Panc1 (cell line): ENCODE measurements around the gene ST7L. TPM values are rescaled to one million over a fixed set of nuclear protein-coding genes. Genes with fewer than 3 reads are reported as not detected.

Experiments
- ATAC-seq: fragments of 200-7000 bp; cut with Tn5 transposase; 2 replicates; pipeline ENCODE4 v1.9.1; 2020; ENCODE audit warnings: mild to moderate bottlenecking, moderate library complexity
- BruUV-seq: library from RNA; stranded (reverse); fragments of 400-500 nt; replicated peaks from 2 replicates; lab custom pipeline; 2021; lab: Mats Ljungman, UMichigan
- CTCF ChIA-PET: fragments of 300-600 bp; sonication (Branson Sonifier 250); formaldehyde crosslinking; loops from one replicate; lab custom pipeline; 2022; ENCODE audit warnings: antibody characterized with exemption; lab: Charles Lee
- POLR2A ChIA-PET: fragments of 300-600 bp; sonication (Branson Sonifier 250); formaldehyde crosslinking; loops from one replicate; lab custom pipeline; 2022; ENCODE audit warnings: antibody characterized with exemption; lab: Charles Lee
- DNase-seq: peaks from one replicate; pipeline ENCODE4 v3.0.0-alpha.2; 2010; ENCODE audit warnings: low read depth, low spot score
- H3K27ac ChIP-seq: 2 replicates; pipeline ENCODE4 v1.5.1; 2011; ENCODE audit warnings: mild to moderate bottlenecking, low read length, inconsistent platforms
- H3K27me3 ChIP-seq: fragments of 200-500 bp; sonication (Bioruptor generic); 2 replicates; pipeline ENCODE4 v1.6.0; 2014; ENCODE audit warnings: low read length, inconsistent platforms; ENCODE audit not compliant: control insufficient read depth, insufficient read depth
- H3K36me3 ChIP-seq: fragments of 200-500 bp; sonication (Bioruptor generic); 2 replicates; pipeline ENCODE4 v1.5.1; 2014; ENCODE audit warnings: inconsistent platforms, mild to moderate bottlenecking, low read length, moderate library complexity; ENCODE audit not compliant: control insufficient read depth, insufficient read depth
- H3K4me1 ChIP-seq: 2 replicates; pipeline ENCODE4 v1.5.1; 2011; ENCODE audit warnings: inconsistent platforms, mild to moderate bottlenecking, low read length, moderate library complexity; ENCODE audit not compliant: control insufficient read depth, insufficient read depth
- H3K4me3 ChIP-seq, 2 experiments: 2 replicates each; pipeline ENCODE4 v1.5.1; 2011 to 2012; ENCODE audit warnings: low read depth in 2 of 2, low read length in 2 of 2, mild to moderate bottlenecking in 2 of 2, inconsistent platforms in 1 of 2, moderate library complexity in 1 of 2
- H3K9me3 ChIP-seq: fragments of 200-500 bp; sonication (Bioruptor generic); 2 replicates; pipeline ENCODE4 v1.5.1; 2014; ENCODE audit warnings: low read depth, mild to moderate bottlenecking, inconsistent platforms, low read length, moderate library complexity; ENCODE audit not compliant: control insufficient read depth, insufficient read depth
- POLR2AphosphoS5 ChIP-seq: IDR thresholded peaks from 2 replicates; pipeline ENCODE4 v1.6.1; 2012; ENCODE audit warnings: mild to moderate bottlenecking, low read depth, low read length, moderate library complexity
- SIN3A ChIP-seq: IDR thresholded peaks from 2 replicates; pipeline ENCODE4 v1.6.1; 2012; ENCODE audit warnings: low read depth, mild to moderate bottlenecking, low read length, moderate library complexity, borderline replicate concordance; ENCODE audit not compliant: insufficient read depth
- TCF7L2 ChIP-seq: IDR thresholded peaks from 2 replicates; pipeline ENCODE4 v1.6.1; 2011; ENCODE audit warnings: mild to moderate bottlenecking, low read depth, low read length, inconsistent platforms
- in situ Hi-C: cut with HindIII; loops from 2 replicates; pipeline ENCODE4 v1.10.0; 2016; ENCODE audit warnings: low sequenced_read_pairs, low pct_unique_long_range_greater_than_20kb
- intact Hi-C: fragments of 100-400 bp; cut with micrococcal nuclease; formaldehyde crosslinking; loops from one replicate; pipeline ENCODE4 v1.10.0; 2022; ENCODE audit not compliant: unreplicated experiment
- total RNA-seq: library from RNA; stranded (reverse); gene quantifications from one replicate; pipeline ENCODE4 v1.2.1, GENCODE V29; 2021; ENCODE audit not compliant: unreplicated experiment
- TF ChIP-seq, protein P1 (sequence below), 2 experiments: IDR thresholded peaks; 2 replicates each; pipeline ENCODE4 v1.6.1; 2011 to 2012; ENCODE audit warnings: low read depth in 2 of 2, control low read depth in 1 of 2, low read length in 1 of 2, mild to moderate bottlenecking in 1 of 2, moderate library complexity in 1 of 2; ENCODE audit not compliant: insufficient read depth in 1 of 2
- TF ChIP-seq, protein P2 (sequence below): fragments of 450-650 bp; IDR thresholded peaks from 2 replicates; pipeline ENCODE4 v1.5.1; 2017; ENCODE audit warnings: mild to moderate bottlenecking

ST7L gene
- total RNA-seq, 1 experiment from 2014 or later = 13.4 TPM

DNA sequence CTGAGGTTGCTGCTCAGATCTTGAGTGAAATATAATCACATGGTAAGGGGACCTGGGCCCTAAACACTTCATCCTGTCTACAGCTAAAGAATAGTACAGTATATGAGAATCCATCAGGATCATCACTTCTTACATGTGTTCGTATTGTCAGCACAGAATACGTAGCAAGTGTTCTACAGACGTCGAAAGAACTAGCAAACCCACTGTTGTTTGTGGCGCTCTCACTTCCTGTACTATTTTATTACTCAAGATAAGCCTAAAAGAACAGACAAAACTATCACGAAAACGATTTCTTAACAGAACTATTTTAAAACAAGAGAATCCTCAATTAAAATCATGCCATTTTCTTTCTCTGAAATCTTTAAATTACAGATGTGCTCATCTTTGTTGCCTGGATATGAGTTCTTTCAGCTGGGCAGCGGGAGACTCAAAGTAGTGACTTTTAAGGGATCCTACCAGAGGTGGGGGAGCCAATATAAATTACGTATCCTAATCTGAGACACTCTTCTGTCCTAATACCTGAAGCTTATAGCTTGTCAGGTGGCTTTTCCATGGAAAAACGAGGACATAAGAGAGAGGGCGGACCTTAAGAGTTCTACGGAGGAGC lies 724 bp downstream of the ST7L start:
- peak overlapping the region; percentile 99 for H3K27ac ChIP-seq
- H3K9me3 ChIP-seq = no peaks in the 10 kb centered on the region
- ChIA-PET CTCF (no interaction called here), POLR2A (interaction anchor here (0.6 to 0.7 kb wide), 2 partner anchors 81 to 1190 kb away, joined by 5 to 6 read pairs; no protein-coding TSS in a partner anchor)
- no peak for ATAC-seq
- in situ Hi-C loops (no loop called here), intact Hi-C loops (loop anchor here (10.0 kb wide), 1 partner anchor 113 kb away; the partner anchor contains the start of gene WNT2B)
- H3K27me3 ChIP-seq = no peaks in the 10 kb centered on the region
- TF ChIP-seq TCF7L2 = no peak
- no peak for TF ChIP-seq SIN3A
- no peak for TF ChIP-seq POLR2AphosphoS5
- TF ChIP-seq, protein P1, sequence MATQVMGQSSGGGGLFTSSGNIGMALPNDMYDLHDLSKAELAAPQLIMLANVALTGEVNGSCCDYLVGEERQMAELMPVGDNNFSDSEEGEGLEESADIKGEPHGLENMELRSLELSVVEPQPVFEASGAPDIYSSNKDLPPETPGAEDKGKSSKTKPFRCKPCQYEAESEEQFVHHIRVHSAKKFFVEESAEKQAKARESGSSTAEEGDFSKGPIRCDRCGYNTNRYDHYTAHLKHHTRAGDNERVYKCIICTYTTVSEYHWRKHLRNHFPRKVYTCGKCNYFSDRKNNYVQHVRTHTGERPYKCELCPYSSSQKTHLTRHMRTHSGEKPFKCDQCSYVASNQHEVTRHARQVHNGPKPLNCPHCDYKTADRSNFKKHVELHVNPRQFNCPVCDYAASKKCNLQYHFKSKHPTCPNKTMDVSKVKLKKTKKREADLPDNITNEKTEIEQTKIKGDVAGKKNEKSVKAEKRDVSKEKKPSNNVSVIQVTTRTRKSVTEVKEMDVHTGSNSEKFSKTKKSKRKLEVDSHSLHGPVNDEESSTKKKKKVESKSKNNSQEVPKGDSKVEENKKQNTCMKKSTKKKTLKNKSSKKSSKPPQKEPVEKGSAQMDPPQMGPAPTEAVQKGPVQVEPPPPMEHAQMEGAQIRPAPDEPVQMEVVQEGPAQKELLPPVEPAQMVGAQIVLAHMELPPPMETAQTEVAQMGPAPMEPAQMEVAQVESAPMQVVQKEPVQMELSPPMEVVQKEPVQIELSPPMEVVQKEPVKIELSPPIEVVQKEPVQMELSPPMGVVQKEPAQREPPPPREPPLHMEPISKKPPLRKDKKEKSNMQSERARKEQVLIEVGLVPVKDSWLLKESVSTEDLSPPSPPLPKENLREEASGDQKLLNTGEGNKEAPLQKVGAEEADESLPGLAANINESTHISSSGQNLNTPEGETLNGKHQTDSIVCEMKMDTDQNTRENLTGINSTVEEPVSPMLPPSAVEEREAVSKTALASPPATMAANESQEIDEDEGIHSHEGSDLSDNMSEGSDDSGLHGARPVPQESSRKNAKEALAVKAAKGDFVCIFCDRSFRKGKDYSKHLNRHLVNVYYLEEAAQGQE (IDR thresholded peaks at IDR 0.05; ENCODE audit: insufficient read depth in 1 of 2, low read depth in 2 of 2, low read length in 1 of 2) = no peak
- TF ChIP-seq, protein P2, sequence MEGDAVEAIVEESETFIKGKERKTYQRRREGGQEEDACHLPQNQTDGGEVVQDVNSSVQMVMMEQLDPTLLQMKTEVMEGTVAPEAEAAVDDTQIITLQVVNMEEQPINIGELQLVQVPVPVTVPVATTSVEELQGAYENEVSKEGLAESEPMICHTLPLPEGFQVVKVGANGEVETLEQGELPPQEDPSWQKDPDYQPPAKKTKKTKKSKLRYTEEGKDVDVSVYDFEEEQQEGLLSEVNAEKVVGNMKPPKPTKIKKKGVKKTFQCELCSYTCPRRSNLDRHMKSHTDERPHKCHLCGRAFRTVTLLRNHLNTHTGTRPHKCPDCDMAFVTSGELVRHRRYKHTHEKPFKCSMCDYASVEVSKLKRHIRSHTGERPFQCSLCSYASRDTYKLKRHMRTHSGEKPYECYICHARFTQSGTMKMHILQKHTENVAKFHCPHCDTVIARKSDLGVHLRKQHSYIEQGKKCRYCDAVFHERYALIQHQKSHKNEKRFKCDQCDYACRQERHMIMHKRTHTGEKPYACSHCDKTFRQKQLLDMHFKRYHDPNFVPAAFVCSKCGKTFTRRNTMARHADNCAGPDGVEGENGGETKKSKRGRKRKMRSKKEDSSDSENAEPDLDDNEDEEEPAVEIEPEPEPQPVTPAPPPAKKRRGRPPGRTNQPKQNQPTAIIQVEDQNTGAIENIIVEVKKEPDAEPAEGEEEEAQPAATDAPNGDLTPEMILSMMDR = no peak
- peak overlapping the region; percentile 96 to 97 for H3K4me3 ChIP-seq
- peaks cover 14% of the 10 kb centered on the region for H3K36me3 ChIP-seq
- BruUV-seq = TSS peak; percentile 73
- no peak for DNase-seq
- peaks cover 9% of the 10 kb centered on the region; the same call in 1 of the 2 replicates for H3K4me1 ChIP-seq

DNA sequence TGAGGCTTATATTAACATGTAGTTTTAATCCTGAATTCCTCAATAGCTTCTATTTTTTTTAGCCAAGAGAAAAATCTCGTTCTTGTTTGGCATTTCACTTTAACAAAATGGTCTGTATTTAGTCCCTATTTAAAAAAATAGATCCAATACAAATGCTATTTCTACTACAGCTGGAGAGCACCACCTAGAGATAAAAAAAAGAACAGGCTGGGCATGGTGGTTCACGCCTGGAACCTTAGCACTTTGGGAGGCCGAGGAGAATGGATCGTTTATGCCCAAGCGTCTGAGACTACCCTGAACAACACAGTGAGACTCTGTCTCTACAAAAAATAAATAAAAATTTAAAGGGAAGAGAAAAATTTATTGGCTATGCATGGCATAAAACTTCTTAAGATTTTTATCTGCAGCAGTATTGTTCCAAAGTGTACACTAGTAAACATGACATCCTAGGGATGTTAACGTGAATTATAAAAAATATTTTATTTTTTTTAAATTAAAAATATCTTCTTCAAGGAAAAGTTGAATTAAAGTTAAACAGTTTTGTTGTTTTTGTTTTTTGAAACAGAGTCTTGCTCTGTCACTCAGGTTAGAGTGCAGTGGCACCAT lies 4.4 kb downstream of the ST7L start:
- DNase-seq (no peak), ATAC-seq (no peak)
- ChIA-PET CTCF (no interaction called here), POLR2A (no interaction called here)
- H3K27ac ChIP-seq = no peak overlapping the region
- intact Hi-C loops (loop anchor here (5.0 to 10.0 kb wide), 2 partner anchors 110 to 222 kb away; partner anchors contain the start of gene WNT2B), in situ Hi-C loops (no loop called here)
- no peak overlapping the region for H3K4me3 ChIP-seq
- BruUV-seq = no TSS peak
- H3K9me3 ChIP-seq = no peaks in the 10 kb centered on the region
- TF ChIP-seq TCF7L2 = no peak
- TF ChIP-seq POLR2AphosphoS5 = no peak
- no peak for TF ChIP-seq SIN3A
- TF ChIP-seq, protein P1 (IDR thresholded peaks at IDR 0.05; ENCODE audit: insufficient read depth in 1 of 2, low read depth in 2 of 2, low read length in 1 of 2) = no peak
- TF ChIP-seq, protein P2 = peak; percentile 70
- H3K27me3 ChIP-seq = no peaks in the 10 kb centered on the region
- peaks cover 10% of the 10 kb centered on the region for H3K36me3 ChIP-seq
- 0 out of 2 replicates have a peak, but pooled peaks cover 5% of the 10 kb centered on the region for H3K4me1 ChIP-seq
